HCT116 (cell line): ENCODE results near the gene VAMP3.

ENCODE experiments used
- EZH2 ChIP-seq: fragments of 200-600 bp; sonication (generic); IDR thresholded peaks from 2 replicates; pipeline ENCODE4 v1.6.1; 2017; ENCODE audit warnings: antibody characterized with exemption, mixed run types
- EZH2phosphoT487 ChIP-seq: fragments of 200-600 bp; IDR thresholded peaks from 2 replicates; pipeline ENCODE4 v1.6.1; 2018; ENCODE audit warnings: antibody characterized with exemption, borderline replicate concordance
- POLR2A ChIP-seq: IDR thresholded peaks from 2 replicates; pipeline ENCODE4 v1.7.0; 2011; ENCODE audit warnings: borderline replicate concordance; ENCODE audit not compliant: insufficient read depth, insufficient read length; ENCODE audit errors: extremely low read depth
- POLR2AphosphoS5 ChIP-seq: IDR thresholded peaks from 2 replicates; pipeline ENCODE4 v1.6.1; 2011; ENCODE audit warnings: mild to moderate bottlenecking, low read depth, low read length, moderate library complexity
- TF ChIP-seq, protein P1 (sequence below), 3 experiments: fragments of 200-600 bp in 1 of 3; sonication (generic) in 1 of 3; IDR thresholded peaks in 2 of 3; conservative IDR thresholded peaks in 1 of 3; 2 replicates each; pipeline ENCODE4 v1.5.1; 2012 to 2017; ENCODE audit warnings: low read depth in 2 of 3, low read length in 2 of 3, antibody characterized with exemption in 1 of 3, borderline replicate concordance in 1 of 3, control low read depth in 1 of 3, mild to moderate bottlenecking in 1 of 3, mixed read lengths in 1 of 3, mixed run types in 1 of 3, moderate library complexity in 1 of 3; ENCODE audit not compliant: insufficient read depth in 1 of 3
- TF ChIP-seq, protein P2 (sequence below): IDR thresholded peaks from 2 replicates; pipeline ENCODE4 v1.6.1; 2012; ENCODE audit warnings: low read depth
- TF ChIP-seq, protein P3 (sequence below): IDR thresholded peaks from 2 replicates; pipeline ENCODE4 v1.6.1; 2012

DNA sequence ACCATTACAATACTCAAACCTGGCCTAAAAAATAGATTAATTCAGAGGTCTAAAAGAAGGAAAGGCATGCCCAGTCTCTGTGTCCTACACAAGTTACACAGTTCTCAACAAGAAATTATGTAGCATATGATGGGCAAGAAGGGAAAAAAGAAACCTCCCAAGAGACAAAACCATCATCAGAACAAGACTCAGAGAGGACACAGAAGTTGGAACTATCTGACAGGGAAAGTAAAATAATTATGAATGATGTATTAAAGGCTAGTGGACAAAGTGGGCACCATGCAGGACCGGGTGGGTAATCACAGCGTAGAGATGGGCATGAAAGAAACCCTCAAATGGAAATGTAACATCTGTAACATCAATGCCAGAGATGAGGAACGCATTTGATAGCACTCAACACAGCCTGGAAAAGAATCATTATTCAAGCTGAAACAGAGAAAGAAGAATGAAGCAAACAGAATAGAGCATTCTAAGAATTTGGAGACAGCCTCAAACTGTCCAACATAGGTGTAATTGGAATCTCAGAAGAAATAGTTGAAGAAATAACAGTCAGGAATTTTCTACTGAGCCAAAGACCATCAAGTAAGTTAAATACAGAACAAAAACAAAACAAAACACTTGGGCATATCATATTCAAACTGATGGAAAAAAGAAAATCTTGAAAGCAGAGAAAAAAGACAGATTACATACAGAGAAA, 42.7 kb downstream of the VAMP3 start:
- TF ChIP-seq POLR2AphosphoS5 (no peak), EZH2 (no peak), POLR2A (no peak), EZH2phosphoT487 (no peak)
- TF ChIP-seq, protein P1, sequence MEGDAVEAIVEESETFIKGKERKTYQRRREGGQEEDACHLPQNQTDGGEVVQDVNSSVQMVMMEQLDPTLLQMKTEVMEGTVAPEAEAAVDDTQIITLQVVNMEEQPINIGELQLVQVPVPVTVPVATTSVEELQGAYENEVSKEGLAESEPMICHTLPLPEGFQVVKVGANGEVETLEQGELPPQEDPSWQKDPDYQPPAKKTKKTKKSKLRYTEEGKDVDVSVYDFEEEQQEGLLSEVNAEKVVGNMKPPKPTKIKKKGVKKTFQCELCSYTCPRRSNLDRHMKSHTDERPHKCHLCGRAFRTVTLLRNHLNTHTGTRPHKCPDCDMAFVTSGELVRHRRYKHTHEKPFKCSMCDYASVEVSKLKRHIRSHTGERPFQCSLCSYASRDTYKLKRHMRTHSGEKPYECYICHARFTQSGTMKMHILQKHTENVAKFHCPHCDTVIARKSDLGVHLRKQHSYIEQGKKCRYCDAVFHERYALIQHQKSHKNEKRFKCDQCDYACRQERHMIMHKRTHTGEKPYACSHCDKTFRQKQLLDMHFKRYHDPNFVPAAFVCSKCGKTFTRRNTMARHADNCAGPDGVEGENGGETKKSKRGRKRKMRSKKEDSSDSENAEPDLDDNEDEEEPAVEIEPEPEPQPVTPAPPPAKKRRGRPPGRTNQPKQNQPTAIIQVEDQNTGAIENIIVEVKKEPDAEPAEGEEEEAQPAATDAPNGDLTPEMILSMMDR (IDR thresholded peaks at IDR 0.05 in 2 of 3, conservative IDR thresholded peaks at IDR 0.05 in 1 of 3; ENCODE audit: borderline replicate concordance in 1 of 3, insufficient read depth in 1 of 3, low read depth in 2 of 3, low read length in 2 of 3), result no peak
- TF ChIP-seq, protein P2, sequence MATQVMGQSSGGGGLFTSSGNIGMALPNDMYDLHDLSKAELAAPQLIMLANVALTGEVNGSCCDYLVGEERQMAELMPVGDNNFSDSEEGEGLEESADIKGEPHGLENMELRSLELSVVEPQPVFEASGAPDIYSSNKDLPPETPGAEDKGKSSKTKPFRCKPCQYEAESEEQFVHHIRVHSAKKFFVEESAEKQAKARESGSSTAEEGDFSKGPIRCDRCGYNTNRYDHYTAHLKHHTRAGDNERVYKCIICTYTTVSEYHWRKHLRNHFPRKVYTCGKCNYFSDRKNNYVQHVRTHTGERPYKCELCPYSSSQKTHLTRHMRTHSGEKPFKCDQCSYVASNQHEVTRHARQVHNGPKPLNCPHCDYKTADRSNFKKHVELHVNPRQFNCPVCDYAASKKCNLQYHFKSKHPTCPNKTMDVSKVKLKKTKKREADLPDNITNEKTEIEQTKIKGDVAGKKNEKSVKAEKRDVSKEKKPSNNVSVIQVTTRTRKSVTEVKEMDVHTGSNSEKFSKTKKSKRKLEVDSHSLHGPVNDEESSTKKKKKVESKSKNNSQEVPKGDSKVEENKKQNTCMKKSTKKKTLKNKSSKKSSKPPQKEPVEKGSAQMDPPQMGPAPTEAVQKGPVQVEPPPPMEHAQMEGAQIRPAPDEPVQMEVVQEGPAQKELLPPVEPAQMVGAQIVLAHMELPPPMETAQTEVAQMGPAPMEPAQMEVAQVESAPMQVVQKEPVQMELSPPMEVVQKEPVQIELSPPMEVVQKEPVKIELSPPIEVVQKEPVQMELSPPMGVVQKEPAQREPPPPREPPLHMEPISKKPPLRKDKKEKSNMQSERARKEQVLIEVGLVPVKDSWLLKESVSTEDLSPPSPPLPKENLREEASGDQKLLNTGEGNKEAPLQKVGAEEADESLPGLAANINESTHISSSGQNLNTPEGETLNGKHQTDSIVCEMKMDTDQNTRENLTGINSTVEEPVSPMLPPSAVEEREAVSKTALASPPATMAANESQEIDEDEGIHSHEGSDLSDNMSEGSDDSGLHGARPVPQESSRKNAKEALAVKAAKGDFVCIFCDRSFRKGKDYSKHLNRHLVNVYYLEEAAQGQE, result no peak
- TF ChIP-seq, protein P3, sequence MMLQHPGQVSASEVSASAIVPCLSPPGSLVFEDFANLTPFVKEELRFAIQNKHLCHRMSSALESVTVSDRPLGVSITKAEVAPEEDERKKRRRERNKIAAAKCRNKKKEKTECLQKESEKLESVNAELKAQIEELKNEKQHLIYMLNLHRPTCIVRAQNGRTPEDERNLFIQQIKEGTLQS, result no peak
